ENCODE data around the gene STAG3.
"Not testable (repeated sequence)": the region's sequence is repeated elsewhere in the genome, so short reads cannot be mapped to it uniquely, and the experiment has no call there.

STAG3 gene

GRCh38 chr7:100217934-100218333 is 40.2 kb downstream of the STAG3 start:
- peak; percentile 46 for TF ChIP-seq CTCF (IDR thresholded peaks at IDR 0.05; ENCODE audit: insufficient read depth, low read depth, low read length, missing control alignments)
- DNase-seq (ENCODE audit: low read depth), result peak; percentile 73
- H3K4me3 ChIP-seq (ENCODE audit: low read depth, low read length), result not testable (repeated sequence)

GRCh38 chr7:100219271-100219737 is 41.6 kb downstream of the STAG3 start:
- no peak for TF ChIP-seq CTCF (IDR thresholded peaks at IDR 0.05; ENCODE audit: insufficient read depth, low read depth, low read length, missing control alignments)
- H3K4me3 ChIP-seq (ENCODE audit: low read depth, low read length), result peak overlapping the region; percentile 66
- DNase-seq (ENCODE audit: low read depth), result no peak

GRCh38 chr7:100219801-100220585 is 42.3 kb downstream of the STAG3 start, which contains the start of gene PVRIG:
Gene PVRIG (plus strand): TSS chr7:100219949. CDS start chr7:100219971, 22 bp downstream.
- peak within 1 kb of the TSS; percentile 66 for H3K4me3 ChIP-seq (ENCODE audit: low read depth, low read length)
- DNase-seq (ENCODE audit: low read depth), result not testable (repeated sequence)

GRCh38 chr7:100220586-100221230 is 43.0 kb downstream of the STAG3 start:
- no peak for TF ChIP-seq CTCF (IDR thresholded peaks at IDR 0.05; ENCODE audit: insufficient read depth, low read depth, low read length, missing control alignments)
- DNase-seq (ENCODE audit: low read depth), result no peak
- H3K4me3 ChIP-seq (ENCODE audit: low read depth, low read length), result peak overlapping the region; percentile 66

- peak overlapping the region; percentile 66 for H3K4me3 ChIP-seq (ENCODE audit: low read depth, low read length)
Measured at GRCh38 chr7:100221231-100221718, 43.6 kb downstream of the STAG3 start.

GRCh38 chr7:100221767-100222444 is 44.2 kb downstream of the STAG3 start:
- DNase-seq (ENCODE audit: low read depth), result peak; percentile 34
- no peak for TF ChIP-seq CTCF (IDR thresholded peaks at IDR 0.05; ENCODE audit: insufficient read depth, low read depth, low read length, missing control alignments)
- peak overlapping the region; percentile 66 for H3K4me3 ChIP-seq (ENCODE audit: low read depth, low read length)

More at GRCh38 chr7:100221231-100221718, 43.6 kb downstream of the STAG3 start:
- peak; percentile 95 for DNase-seq (ENCODE audit: low read depth)
- no peak for TF ChIP-seq CTCF (IDR thresholded peaks at IDR 0.05; ENCODE audit: insufficient read depth, low read depth, low read length, missing control alignments)
